WI38 (cell line): ENCODE data around the gene NRIP1.

Experiments used
- H3K4me3 ChIP-seq: 2 replicates; pipeline ENCODE4 v1.5.1; 2011; ENCODE audit warnings: low read depth, mild to moderate bottlenecking, control low read depth, low read length
- CTCF ChIP-seq: IDR thresholded peaks from 2 replicates; pipeline ENCODE4 v1.5.1; 2012; ENCODE audit warnings: low read depth, mild to moderate bottlenecking, control low read depth, low read length

Gene NRIP1

GRCh38 chr21:15064576-15065391 lies at the start of gene NRIP1:
NRIP1 (minus strand) TSS chr21:15065000; CDS start chr21:14968192, 96,808 bp downstream.
- TF ChIP-seq CTCF = no peak

GRCh38 chr21:15112858-15113257 lies 48.1 kb upstream of the NRIP1 start:
- TF ChIP-seq CTCF = no peak
- no peak overlapping the region for H3K4me3 ChIP-seq

More at GRCh38 chr21:15064576-15065391, at the start of gene NRIP1:
- peak within 1 kb of the TSS; percentile 90 for H3K4me3 ChIP-seq

GRCh38 chr21:15108801-15109200 lies 44.0 kb upstream of the NRIP1 start:
- no peak for TF ChIP-seq CTCF
- H3K4me3 ChIP-seq = no peak overlapping the region

GRCh38 chr21:15104470-15104869 lies 39.7 kb upstream of the NRIP1 start:
- H3K4me3 ChIP-seq = no peak overlapping the region
- no peak for TF ChIP-seq CTCF

- no peak overlapping the region for H3K4me3 ChIP-seq
- no peak for TF ChIP-seq CTCF
These were observed 34.1 kb upstream of the NRIP1 start for GRCh38 chr21:15098908-15099307.

- H3K4me3 ChIP-seq = no peak overlapping the region
- no peak for TF ChIP-seq CTCF
These were observed 33.4 kb upstream of the NRIP1 start for GRCh38 chr21:15098181-15098580.

- no peak overlapping the region for H3K4me3 ChIP-seq
- TF ChIP-seq CTCF = no peak
These were observed 32.8 kb upstream of the NRIP1 start for GRCh38 chr21:15097580-15097979.
